Sigmoid colon (tissue), 7 donors: ENCODE measurements around the gene GDE1. TPM values are rescaled to one million over a fixed set of nuclear protein-coding genes. Genes with fewer than 3 reads are reported as not detected.

ENCODE experiments used
- DNase-seq: peaks from one replicate; pipeline ENCODE4 v3.0.0-alpha.2; 2019
- H3K27ac ChIP-seq, 4 donors: fragments of 200-600 bp; sonication (generic); one replicate each; pipeline ENCODE4 v1.5.1; 2016 to 2019; ENCODE audit warnings: mild to moderate bottlenecking in 1 of 4
- H3K27me3 ChIP-seq, 3 donors: fragments of 200-600 bp; sonication (generic); one replicate each; pipeline ENCODE4 v1.5.1; 2019; ENCODE audit warnings: mild to moderate bottlenecking in 1 of 3
- H3K36me3 ChIP-seq, 4 donors: fragments of 200-600 bp; sonication (generic); one replicate each; pipeline ENCODE4 v1.5.1; 2016 to 2019
- H3K4me1 ChIP-seq, 4 donors: fragments of 200-600 bp; sonication (generic); one replicate each; pipeline ENCODE4 v1.5.1; 2017 to 2019
- H3K4me3 ChIP-seq, 4 donors: fragments of 200-600 bp; sonication (generic); one replicate each; pipeline ENCODE4 v1.5.1; 2017 to 2019; ENCODE audit warnings: mild to moderate bottlenecking in 2 of 4, moderate library complexity in 1 of 4
- H3K9me3 ChIP-seq, 4 donors: fragments of 200-600 bp in 3 of 4; sonication (generic) in 3 of 4; one replicate each; pipeline versions ENCODE4 v1.5.1 to v1.6.1; 2013 to 2019
- EP300 ChIP-seq, 4 donors: sonication (generic); formaldehyde crosslinking; IDR thresholded peaks; one replicate each; pipeline ENCODE4 v1.6.1; 2017; ENCODE audit warnings: antibody characterized with exemption in 4 of 4
- POLR2A ChIP-seq, 2 donors: fragments of 450-650 bp; IDR thresholded peaks; one replicate each; pipeline ENCODE4 v1.6.1; 2016; ENCODE audit warnings: antibody characterized with exemption in 2 of 2, mild to moderate bottlenecking in 2 of 2, moderate library complexity in 2 of 2
- POLR2AphosphoS5 ChIP-seq, 4 donors: sonication (generic); formaldehyde crosslinking; IDR thresholded peaks; one replicate each; pipeline ENCODE4 v1.6.1; 2017; ENCODE audit warnings: antibody characterized with exemption in 4 of 4
- WGBS, 2 donors: extraction: QIAGEN DNeasy Blood & Tissue Kit; methylation state at CpG; one replicate each; pipeline ENCODE4 v1.1.7; 2013; 5-methylcytosine and 5-hydroxymethylcytosine counted together
- intact Hi-C: fragments of 100-400 bp; cut with DNase I; formaldehyde crosslinking; loops from one replicate; pipeline ENCODE4 v1.15.1; 2023
- polyA plus RNA-seq, 3 donors: library from polyadenylated mRNA; stranded (reverse); fragments of 200-250 nt; gene quantifications; one replicate each; pipeline ENCODE4 v1.2.3, GENCODE V29; 2013
- total RNA-seq, 4 donors: library from RNA; depleted of rRNA; stranded (reverse); fragments of >200 nt; gene quantifications; one replicate each; pipeline ENCODE4 v1.1.0, GENCODE V29; 2016
- TF ChIP-seq, protein P1 (sequence below), 4 experiments: fragments of 450-650 bp in 3 of 4; fragments of 200-600 bp in 1 of 4; IDR thresholded peaks; one replicate each; pipeline ENCODE4 v1.5.1; 2016 to 2019; ENCODE audit warnings: antibody characterized with exemption in 4 of 4, mild to moderate bottlenecking in 3 of 4, moderate library complexity in 2 of 4
- donor health status: healthy with polysubstance abuse.
- donor health status: Bipolar disorder and iron deficiency.
- donor health status: healthy.

Gene GDE1
- total and polyA plus RNA-seq, 7 donors, result 56.6 to 107 (median 86.5) TPM

DNA sequence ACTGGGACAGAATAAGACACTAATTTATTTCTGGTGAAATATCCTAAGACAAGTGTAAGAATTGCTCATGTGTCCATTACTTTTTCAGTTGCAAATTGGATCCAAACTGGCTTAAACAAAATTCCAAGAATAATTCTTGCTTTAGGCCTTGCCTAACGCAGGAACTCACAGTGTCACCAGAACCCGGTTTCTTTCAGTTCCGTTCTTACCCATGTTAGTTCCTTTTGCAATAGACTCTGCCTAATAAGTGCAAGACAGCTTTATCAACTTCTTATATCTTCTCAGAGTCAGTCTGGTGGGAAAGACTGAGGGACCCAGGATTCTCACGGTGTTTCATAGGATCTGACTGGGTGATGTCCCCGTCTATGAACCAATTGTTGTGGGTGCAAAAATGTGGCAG lies 24.7 kb downstream of the GDE1 start:
- TF ChIP-seq, protein P1, sequence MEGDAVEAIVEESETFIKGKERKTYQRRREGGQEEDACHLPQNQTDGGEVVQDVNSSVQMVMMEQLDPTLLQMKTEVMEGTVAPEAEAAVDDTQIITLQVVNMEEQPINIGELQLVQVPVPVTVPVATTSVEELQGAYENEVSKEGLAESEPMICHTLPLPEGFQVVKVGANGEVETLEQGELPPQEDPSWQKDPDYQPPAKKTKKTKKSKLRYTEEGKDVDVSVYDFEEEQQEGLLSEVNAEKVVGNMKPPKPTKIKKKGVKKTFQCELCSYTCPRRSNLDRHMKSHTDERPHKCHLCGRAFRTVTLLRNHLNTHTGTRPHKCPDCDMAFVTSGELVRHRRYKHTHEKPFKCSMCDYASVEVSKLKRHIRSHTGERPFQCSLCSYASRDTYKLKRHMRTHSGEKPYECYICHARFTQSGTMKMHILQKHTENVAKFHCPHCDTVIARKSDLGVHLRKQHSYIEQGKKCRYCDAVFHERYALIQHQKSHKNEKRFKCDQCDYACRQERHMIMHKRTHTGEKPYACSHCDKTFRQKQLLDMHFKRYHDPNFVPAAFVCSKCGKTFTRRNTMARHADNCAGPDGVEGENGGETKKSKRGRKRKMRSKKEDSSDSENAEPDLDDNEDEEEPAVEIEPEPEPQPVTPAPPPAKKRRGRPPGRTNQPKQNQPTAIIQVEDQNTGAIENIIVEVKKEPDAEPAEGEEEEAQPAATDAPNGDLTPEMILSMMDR (IDR thresholded peaks at IDR 0.05), result no peak
- no peak for TF ChIP-seq EP300 (IDR thresholded peaks at IDR 0.05)
- TF ChIP-seq POLR2AphosphoS5 (IDR thresholded peaks at IDR 0.05), result no peak
- no peak for TF ChIP-seq POLR2A (IDR thresholded peaks at IDR 0.05)
- no peaks in the 10 kb centered on the region for H3K9me3 ChIP-seq
- no peak overlapping the region for H3K27ac ChIP-seq
- H3K27me3 ChIP-seq, result no peaks in the 10 kb centered on the region
- H3K4me3 ChIP-seq, result no peak overlapping the region
- no peaks in the 10 kb centered on the region for H3K4me1 ChIP-seq
- 81 to 86% methylated on average over 5 of the region's 5 CpGs for WGBS, 2 donors
- intact Hi-C loops, result no loop called here
- peaks cover 0 to 35% (median 6%) of the 10 kb centered on the region in 4 donors for H3K36me3 ChIP-seq
- no peak for DNase-seq

DNA sequence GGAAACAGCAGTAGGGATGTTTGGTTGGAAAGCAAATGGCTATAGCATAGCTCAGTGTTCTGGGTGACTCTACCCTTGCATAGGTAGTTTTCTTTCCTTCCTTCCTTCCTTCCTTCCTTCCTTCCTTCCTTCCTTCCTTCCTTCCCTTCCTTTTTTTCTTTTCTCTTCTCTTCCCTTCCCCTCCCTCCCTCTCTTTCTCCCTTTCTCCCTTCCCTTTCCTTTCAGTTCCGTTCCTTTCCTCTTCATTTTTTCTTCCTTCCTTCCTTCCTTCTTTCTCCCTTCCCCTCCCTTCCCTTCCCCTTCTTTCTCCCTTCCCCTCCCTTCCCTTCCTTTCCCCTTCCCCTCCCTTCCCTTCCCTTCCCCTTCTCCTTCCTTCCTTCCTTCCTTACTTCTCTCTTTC lies 31.3 kb downstream of the GDE1 start:
- intact Hi-C loops, result no loop called here
- Histone ChIP-seq H3K4me3 (no peak overlapping the region), H3K27me3 (no peaks in the 10 kb centered on the region), H3K9me3 (no peaks in the 10 kb centered on the region), H3K36me3 (no peaks in the 10 kb centered on the region), H3K27ac (no peak overlapping the region), H3K4me1 (no peaks in the 10 kb centered on the region)
- TF ChIP-seq, protein P1 (IDR thresholded peaks at IDR 0.05), result no peak
- TF ChIP-seq EP300 (IDR thresholded peaks at IDR 0.05) (no peak), POLR2A (IDR thresholded peaks at IDR 0.05) (no peak), POLR2AphosphoS5 (IDR thresholded peaks at IDR 0.05) (no peak)
- WGBS, 2 donors, result 86 to 96% methylated on average over 1 of the region's 1 CpG
- DNase-seq, result no peak

DNA sequence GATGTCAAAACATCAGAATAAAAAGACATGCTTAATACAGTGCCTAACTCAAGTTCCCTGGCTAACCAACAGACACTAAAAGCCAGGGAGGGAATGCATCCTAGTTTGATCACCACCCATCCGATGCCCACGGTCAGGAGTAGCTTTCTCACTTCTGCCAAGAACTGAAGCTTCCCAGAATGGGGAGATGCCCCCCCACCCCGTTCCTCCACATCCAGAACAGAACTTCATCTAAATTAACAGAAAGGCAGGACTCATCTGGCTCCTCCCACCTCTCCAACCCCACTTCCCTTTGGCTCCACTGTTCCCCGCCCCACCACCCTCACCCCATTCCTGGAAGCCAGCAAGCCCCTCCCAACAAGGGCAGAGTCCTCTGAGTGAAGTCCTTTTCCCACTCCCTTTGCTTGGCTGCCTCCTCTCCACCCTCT lies 33.7 kb downstream of the GDE1 start:
- intact Hi-C loops, result no loop called here
- DNase-seq, result no peak
- no peaks in the 10 kb centered on the region for H3K36me3 ChIP-seq

DNA sequence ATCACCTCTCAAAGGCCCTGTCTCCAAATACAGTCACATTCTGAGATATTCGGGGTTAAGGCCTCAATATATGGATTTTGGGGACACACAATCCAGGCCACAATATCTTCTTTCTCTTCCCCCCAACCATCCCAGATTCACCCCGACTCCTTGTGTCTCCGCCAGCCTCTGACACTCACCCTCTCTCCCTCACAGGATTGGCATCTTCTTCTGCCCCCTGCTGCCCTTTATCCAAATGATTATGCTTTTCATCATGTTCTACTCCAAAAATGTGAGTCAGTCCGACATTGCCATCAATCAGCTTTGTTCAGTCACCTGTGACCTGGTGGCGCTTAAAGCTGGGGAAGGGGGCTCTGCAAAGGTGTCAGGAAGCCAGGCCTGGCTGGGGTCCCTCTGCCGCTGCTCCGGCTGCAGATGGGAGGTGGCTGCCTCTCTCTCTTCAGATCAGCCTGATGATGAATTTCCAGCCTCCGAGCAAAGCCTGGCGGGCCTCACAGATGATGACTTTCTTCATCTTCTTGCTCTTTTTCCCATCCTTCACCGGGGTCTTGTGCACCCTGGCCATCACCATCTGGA lies 35.1 kb downstream of the GDE1 start:
- Histone ChIP-seq H3K36me3 (no peaks in the 10 kb centered on the region), H3K4me3 (no peak overlapping the region), H3K9me3 (no peaks in the 10 kb centered on the region), H3K4me1 (no peaks in the 10 kb centered on the region), H3K27me3 (no peaks in the 10 kb centered on the region), H3K27ac (no peak overlapping the region)
- intact Hi-C loops, result no loop called here
- WGBS, 2 donors, result 93% methylated on average over 10 of the region's 10 CpGs
- no peak for TF ChIP-seq POLR2AphosphoS5 (IDR thresholded peaks at IDR 0.05)
- DNase-seq, result no peak

More for the DNA sequence above, 33.7 kb downstream of the GDE1 start:
- WGBS, 2 donors, result 8 to 40% methylated on average over 4 of the region's 4 CpGs
- no peak overlapping the region for H3K4me3 ChIP-seq
- no peaks in the 10 kb centered on the region for H3K4me1 ChIP-seq
- no peaks in the 10 kb centered on the region for H3K27me3 ChIP-seq
- H3K9me3 ChIP-seq, result no peaks in the 10 kb centered on the region
- TF ChIP-seq EP300 (IDR thresholded peaks at IDR 0.05) (no peak), POLR2AphosphoS5 (IDR thresholded peaks at IDR 0.05) (no peak)
- H3K27ac ChIP-seq, result no peak overlapping the region

DNA sequence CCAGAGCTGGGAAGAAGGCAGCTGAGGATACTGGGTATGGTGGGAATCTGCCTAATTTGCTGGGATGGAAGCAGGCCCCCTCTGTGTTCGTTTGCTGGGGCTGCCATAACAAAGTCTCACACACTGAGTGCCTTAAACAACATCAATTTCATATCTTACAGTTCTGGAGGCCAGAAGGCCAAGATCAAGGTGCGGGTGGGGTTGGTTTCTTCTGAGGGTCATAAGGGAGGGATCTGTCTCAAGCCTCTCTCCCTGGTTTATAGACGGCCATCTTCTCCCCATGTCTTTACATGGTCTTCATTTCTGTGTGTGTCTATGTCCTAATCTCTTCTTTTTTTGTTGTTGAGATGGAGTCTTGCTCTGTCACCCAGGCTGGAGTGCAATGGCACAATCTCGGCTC lies 35.8 kb downstream of the GDE1 start:
- Histone ChIP-seq H3K9me3 (no peaks in the 10 kb centered on the region), H3K27me3 (no peaks in the 10 kb centered on the region), H3K36me3 (no peaks in the 10 kb centered on the region), H3K4me3 (no peak overlapping the region), H3K4me1 (no peaks in the 10 kb centered on the region), H3K27ac (no peak overlapping the region)
- DNase-seq, result no peak
- no peak for TF ChIP-seq POLR2AphosphoS5 (IDR thresholded peaks at IDR 0.05)
- no peak for TF ChIP-seq POLR2A (IDR thresholded peaks at IDR 0.05)
- intact Hi-C loops, result no loop called here
- 79 to 88% methylated on average over 4 of the region's 4 CpGs for WGBS, 2 donors

DNA sequence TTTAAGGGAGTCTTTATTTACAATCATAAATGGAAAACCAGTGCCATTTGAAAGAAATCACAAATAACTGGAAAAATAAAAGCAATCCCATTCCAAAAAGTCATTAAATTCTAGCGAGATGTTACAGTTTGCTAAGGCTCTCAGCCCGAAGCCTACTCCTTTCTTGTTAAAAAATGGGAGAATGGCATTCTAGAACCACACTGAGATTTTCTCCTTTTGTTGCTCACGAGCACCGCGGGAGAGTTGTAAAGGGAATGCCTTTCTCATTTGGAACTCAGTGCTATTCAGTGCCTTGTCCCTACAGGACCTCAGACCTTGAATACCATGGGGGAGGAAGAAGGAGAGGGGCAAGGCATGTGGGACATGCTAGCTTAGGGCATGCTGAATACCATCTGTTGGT lies 36.3 kb downstream of the GDE1 start:
- WGBS, 2 donors, result 93 to 97% methylated on average over 5 of the region's 5 CpGs
- intact Hi-C loops, result no loop called here
- Histone ChIP-seq H3K36me3 (no peaks in the 10 kb centered on the region), H3K27ac (no peak overlapping the region), H3K9me3 (no peaks in the 10 kb centered on the region), H3K4me3 (no peak overlapping the region), H3K27me3 (no peaks in the 10 kb centered on the region), H3K4me1 (no peaks in the 10 kb centered on the region)
- no peak for TF ChIP-seq POLR2AphosphoS5 (IDR thresholded peaks at IDR 0.05)
- no peak for TF ChIP-seq EP300 (IDR thresholded peaks at IDR 0.05)
- DNase-seq, result no peak

DNA sequence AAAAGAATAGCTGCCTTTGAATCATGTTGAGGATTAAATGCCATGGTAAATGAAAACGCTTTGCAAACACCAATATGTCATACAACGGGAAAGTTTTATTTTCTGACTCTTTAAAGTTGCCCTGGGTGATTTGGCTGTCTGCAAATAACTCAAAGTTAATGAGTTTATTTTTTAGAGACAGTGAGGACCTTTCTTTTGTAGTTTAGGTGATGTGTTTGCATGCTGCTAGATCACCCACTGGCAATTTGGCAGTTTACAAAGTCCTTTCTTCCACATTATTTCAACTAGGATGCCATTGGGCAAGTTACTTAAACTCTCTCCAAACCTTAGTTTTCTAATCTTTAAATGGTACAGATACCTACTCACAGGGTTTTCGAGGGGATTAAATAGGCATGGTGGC lies 37.8 kb downstream of the GDE1 start:
- TF ChIP-seq, protein P1 (IDR thresholded peaks at IDR 0.05), result no peak
- Histone ChIP-seq H3K27ac (no peak overlapping the region), H3K9me3 (no peaks in the 10 kb centered on the region), H3K36me3 (no peaks in the 10 kb centered on the region), H3K4me3 (no peak overlapping the region), H3K27me3 (no peaks in the 10 kb centered on the region), H3K4me1 (no peaks in the 10 kb centered on the region)
- WGBS, 2 donors, result 90% methylated on average over 3 of the region's 3 CpGs
- no peak for DNase-seq
- intact Hi-C loops, result no loop called here
